PC-3 (cell line): Measurements from ENCODE around the gene SDK1.

Experiments
- EZH2 ChIP-seq: fragments of 300-600 bp; sonication (generic); IDR thresholded peaks from one replicate; pipeline ENCODE4 v1.6.1; 2017; ENCODE audit warnings: antibody characterized with exemption, mild to moderate bottlenecking, low read length; ENCODE audit not compliant: unreplicated experiment
- TF ChIP-seq, protein P1 (sequence below): fragments of 300-600 bp; sonication (generic); conservative IDR thresholded peaks from 2 replicates; pipeline ENCODE4 v1.5.1; 2017; ENCODE audit warnings: antibody characterized with exemption, low read depth, mild to moderate bottlenecking, low read length

DNA sequence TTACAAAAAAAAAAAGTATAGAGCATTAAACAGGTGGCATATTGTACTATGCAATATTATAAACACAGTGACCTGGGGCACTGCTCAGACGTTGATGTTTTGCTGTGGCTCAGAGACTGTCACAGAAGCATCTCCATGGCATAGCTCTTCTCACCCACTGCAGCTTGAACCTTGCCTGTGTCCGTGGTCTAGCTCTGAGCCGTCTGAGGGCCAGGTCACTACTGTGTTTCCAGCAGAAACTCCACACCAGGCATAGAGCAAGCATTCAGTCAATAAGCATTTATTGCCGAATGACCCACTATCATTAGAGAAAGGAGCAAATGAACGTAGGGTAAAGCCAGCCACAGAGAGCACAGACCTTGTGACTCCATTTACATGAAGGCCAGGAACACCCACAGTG, 937.8 kb downstream of the SDK1 start:
- TF ChIP-seq, protein P1, sequence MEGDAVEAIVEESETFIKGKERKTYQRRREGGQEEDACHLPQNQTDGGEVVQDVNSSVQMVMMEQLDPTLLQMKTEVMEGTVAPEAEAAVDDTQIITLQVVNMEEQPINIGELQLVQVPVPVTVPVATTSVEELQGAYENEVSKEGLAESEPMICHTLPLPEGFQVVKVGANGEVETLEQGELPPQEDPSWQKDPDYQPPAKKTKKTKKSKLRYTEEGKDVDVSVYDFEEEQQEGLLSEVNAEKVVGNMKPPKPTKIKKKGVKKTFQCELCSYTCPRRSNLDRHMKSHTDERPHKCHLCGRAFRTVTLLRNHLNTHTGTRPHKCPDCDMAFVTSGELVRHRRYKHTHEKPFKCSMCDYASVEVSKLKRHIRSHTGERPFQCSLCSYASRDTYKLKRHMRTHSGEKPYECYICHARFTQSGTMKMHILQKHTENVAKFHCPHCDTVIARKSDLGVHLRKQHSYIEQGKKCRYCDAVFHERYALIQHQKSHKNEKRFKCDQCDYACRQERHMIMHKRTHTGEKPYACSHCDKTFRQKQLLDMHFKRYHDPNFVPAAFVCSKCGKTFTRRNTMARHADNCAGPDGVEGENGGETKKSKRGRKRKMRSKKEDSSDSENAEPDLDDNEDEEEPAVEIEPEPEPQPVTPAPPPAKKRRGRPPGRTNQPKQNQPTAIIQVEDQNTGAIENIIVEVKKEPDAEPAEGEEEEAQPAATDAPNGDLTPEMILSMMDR, result no peak
- no peak for TF ChIP-seq EZH2
